SK-N-SH treated with all-trans-retinoic acid at 6 μM for 48 hours (cell line): ENCODE measurements around the gene ABCC11.

Experiments
- ATAC-seq: fragments of 200-7000 bp; cut with Tn5 transposase; 3 replicates; pipeline ENCODE4 v1.9.1; 2020; ENCODE audit warnings: mild to moderate bottlenecking, moderate library complexity
- ARNTL ChIP-seq: fragments of 450-650 bp; formaldehyde crosslinking; IDR thresholded peaks from 2 replicates; pipeline ENCODE4 v1.5.0; 2020; ENCODE audit warnings: low read depth, mild to moderate bottlenecking, moderate library complexity, borderline replicate concordance
- BACH2 ChIP-seq: fragments of 250-450 bp; sonication (Bioruptor Pico); IDR thresholded peaks from 2 replicates; pipeline ENCODE4 v1.9.0; 2021; ENCODE audit warnings: mild to moderate bottlenecking, borderline replicate concordance
- CREB5 ChIP-seq: fragments of 250-450 bp; sonication (Bioruptor Pico); IDR thresholded peaks from 2 replicates; pipeline ENCODE4 v1.5.1; 2020; ENCODE audit warnings: low read depth, mild to moderate bottlenecking, moderate library complexity
- CSDC2 ChIP-seq: fragments of 250-450 bp; sonication (Bioruptor Pico); IDR thresholded peaks from 2 replicates; pipeline ENCODE4 v1.5.0; 2020; ENCODE audit warnings: mild to moderate bottlenecking, moderate library complexity
- CSRNP3 ChIP-seq: fragments of 250-450 bp; sonication (Bioruptor Pico); IDR thresholded peaks from 2 replicates; pipeline ENCODE4 v1.5.1; 2021; ENCODE audit warnings: mild to moderate bottlenecking, moderate library complexity
- ESRRG ChIP-seq: fragments of 250-450 bp; sonication (Bioruptor Pico); IDR thresholded peaks from 2 replicates; pipeline ENCODE4 v1.6.1; 2021; ENCODE audit warnings: mild to moderate bottlenecking
- GLIS3 ChIP-seq: fragments of 250-450 bp; sonication (Bioruptor Pico); IDR thresholded peaks from 2 replicates; pipeline ENCODE4 v1.5.0; 2020; ENCODE audit warnings: mild to moderate bottlenecking, moderate library complexity
- OSR1 ChIP-seq: fragments of 250-450 bp; sonication (Bioruptor Pico); IDR thresholded peaks from 2 replicates; pipeline ENCODE4 v1.8.0; 2022; ENCODE audit warnings: moderate library complexity, mild to moderate bottlenecking, inconsistent platforms
- PPARA ChIP-seq: fragments of 250-450 bp; sonication (Bioruptor Pico); IDR thresholded peaks from 2 replicates; pipeline ENCODE4 v1.5.0; 2020; ENCODE audit warnings: mild to moderate bottlenecking, borderline replicate concordance
- RARB ChIP-seq: fragments of 250-450 bp; sonication (Bioruptor Pico); IDR thresholded peaks from 2 replicates; pipeline ENCODE4 v1.8.0; 2021; ENCODE audit warnings: mild to moderate bottlenecking, moderate library complexity
- SNAI2 ChIP-seq: fragments of 250-450 bp; sonication (Bioruptor Pico); IDR thresholded peaks from 2 replicates; pipeline ENCODE4 v1.5.0; 2020; ENCODE audit warnings: mild to moderate bottlenecking, moderate library complexity
- TOX ChIP-seq: fragments of 250-450 bp; sonication (Bioruptor Pico); IDR thresholded peaks from 2 replicates; pipeline ENCODE4 v1.8.0; 2021; ENCODE audit warnings: mild to moderate bottlenecking, moderate library complexity, borderline replicate concordance
- ZC3H10 ChIP-seq: fragments of 250-450 bp; sonication (Bioruptor Pico); IDR thresholded peaks from 2 replicates; pipeline ENCODE4 v1.5.1; 2021; ENCODE audit warnings: mild to moderate bottlenecking, moderate library complexity
- ZFP3 ChIP-seq: fragments of 250-450 bp; sonication (Bioruptor Pico); IDR thresholded peaks from 2 replicates; pipeline ENCODE4 v1.5.0; 2020; ENCODE audit warnings: mild to moderate bottlenecking, moderate library complexity
- ZFP30 ChIP-seq: fragments of 450-650 bp; formaldehyde crosslinking; IDR thresholded peaks from 2 replicates; pipeline ENCODE4 v1.5.0; 2022; ENCODE audit warnings: mild to moderate bottlenecking, moderate library complexity
- ZNF565 ChIP-seq: fragments of 450-650 bp; formaldehyde crosslinking; conservative IDR thresholded peaks from 2 replicates; pipeline ENCODE4 v1.5.0; 2020; ENCODE audit warnings: low read depth, mild to moderate bottlenecking, moderate library complexity
- ZNF8 ChIP-seq: fragments of 450-650 bp; formaldehyde crosslinking; IDR thresholded peaks from 2 replicates; pipeline ENCODE4 v1.5.0; 2020; ENCODE audit warnings: mild to moderate bottlenecking, moderate library complexity
- TF ChIP-seq, protein P1 (sequence below): fragments of 250-450 bp; sonication (Bioruptor Pico); IDR thresholded peaks from 2 replicates; pipeline ENCODE4 v1.5.0; 2020; ENCODE audit warnings: mild to moderate bottlenecking, moderate library complexity
- TF ChIP-seq, protein P2 (sequence below): fragments of 250-450 bp; sonication (Bioruptor Pico); IDR thresholded peaks from 2 replicates; pipeline ENCODE4 v1.8.0; 2021; ENCODE audit warnings: low read depth, mild to moderate bottlenecking, moderate library complexity, borderline replicate concordance
- TF ChIP-seq, protein P3 (sequence below): fragments of 250-450 bp; sonication (Bioruptor Pico); IDR thresholded peaks from 2 replicates; pipeline ENCODE4 v1.8.0; 2020; ENCODE audit warnings: mild to moderate bottlenecking, moderate library complexity, borderline replicate concordance

The ABCC11 gene

GRCh38 chr16:48143812-48144368 lies 103.4 kb downstream of the ABCC11 start:
- TF ChIP-seq GLIS3 (CRISPR knock-in tag): no peak
- no peak for TF ChIP-seq PPARA
- TF ChIP-seq, protein P1, sequence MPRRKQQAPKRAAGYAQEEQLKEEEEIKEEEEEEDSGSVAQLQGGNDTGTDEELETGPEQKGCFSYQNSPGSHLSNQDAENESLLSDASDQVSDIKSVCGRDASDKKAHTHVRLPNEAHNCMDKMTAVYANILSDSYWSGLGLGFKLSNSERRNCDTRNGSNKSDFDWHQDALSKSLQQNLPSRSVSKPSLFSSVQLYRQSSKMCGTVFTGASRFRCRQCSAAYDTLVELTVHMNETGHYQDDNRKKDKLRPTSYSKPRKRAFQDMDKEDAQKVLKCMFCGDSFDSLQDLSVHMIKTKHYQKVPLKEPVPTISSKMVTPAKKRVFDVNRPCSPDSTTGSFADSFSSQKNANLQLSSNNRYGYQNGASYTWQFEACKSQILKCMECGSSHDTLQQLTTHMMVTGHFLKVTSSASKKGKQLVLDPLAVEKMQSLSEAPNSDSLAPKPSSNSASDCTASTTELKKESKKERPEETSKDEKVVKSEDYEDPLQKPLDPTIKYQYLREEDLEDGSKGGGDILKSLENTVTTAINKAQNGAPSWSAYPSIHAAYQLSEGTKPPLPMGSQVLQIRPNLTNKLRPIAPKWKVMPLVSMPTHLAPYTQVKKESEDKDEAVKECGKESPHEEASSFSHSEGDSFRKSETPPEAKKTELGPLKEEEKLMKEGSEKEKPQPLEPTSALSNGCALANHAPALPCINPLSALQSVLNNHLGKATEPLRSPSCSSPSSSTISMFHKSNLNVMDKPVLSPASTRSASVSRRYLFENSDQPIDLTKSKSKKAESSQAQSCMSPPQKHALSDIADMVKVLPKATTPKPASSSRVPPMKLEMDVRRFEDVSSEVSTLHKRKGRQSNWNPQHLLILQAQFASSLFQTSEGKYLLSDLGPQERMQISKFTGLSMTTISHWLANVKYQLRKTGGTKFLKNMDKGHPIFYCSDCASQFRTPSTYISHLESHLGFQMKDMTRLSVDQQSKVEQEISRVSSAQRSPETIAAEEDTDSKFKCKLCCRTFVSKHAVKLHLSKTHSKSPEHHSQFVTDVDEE (CRISPR knock-in tag): no peak
- no peak for TF ChIP-seq ARNTL
- TF ChIP-seq RARB (CRISPR knock-in tag): no peak
- TF ChIP-seq SNAI2 (CRISPR knock-in tag): no peak
- TF ChIP-seq, protein P2, sequence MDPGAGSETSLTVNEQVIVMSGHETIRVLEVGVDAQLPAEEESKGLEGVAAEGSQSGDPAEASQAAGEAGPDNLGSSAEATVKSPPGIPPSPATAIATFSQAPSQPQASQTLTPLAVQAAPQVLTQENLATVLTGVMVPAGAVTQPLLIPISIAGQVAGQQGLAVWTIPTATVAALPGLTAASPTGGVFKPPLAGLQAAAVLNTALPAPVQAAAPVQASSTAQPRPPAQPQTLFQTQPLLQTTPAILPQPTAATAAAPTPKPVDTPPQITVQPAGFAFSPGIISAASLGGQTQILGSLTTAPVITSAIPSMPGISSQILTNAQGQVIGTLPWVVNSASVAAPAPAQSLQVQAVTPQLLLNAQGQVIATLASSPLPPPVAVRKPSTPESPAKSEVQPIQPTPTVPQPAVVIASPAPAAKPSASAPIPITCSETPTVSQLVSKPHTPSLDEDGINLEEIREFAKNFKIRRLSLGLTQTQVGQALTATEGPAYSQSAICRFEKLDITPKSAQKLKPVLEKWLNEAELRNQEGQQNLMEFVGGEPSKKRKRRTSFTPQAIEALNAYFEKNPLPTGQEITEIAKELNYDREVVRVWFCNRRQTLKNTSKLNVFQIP (CRISPR knock-in tag): no peak
- no peak for TF ChIP-seq ZFP3
- TF ChIP-seq CREB5 (CRISPR knock-in tag): no peak
- no peak for TF ChIP-seq ZC3H10 (CRISPR knock-in tag)
- TF ChIP-seq ESRRG (CRISPR knock-in tag): no peak
- TF ChIP-seq TOX: no peak
- TF ChIP-seq ZFP30: no peak
- no peak for TF ChIP-seq CSRNP3 (CRISPR knock-in tag)
- TF ChIP-seq BACH2 (CRISPR knock-in tag): no peak
- no peak for TF ChIP-seq ZNF565
- TF ChIP-seq OSR1 (CRISPR knock-in tag): no peak
- ATAC-seq: no peak

DNA sequence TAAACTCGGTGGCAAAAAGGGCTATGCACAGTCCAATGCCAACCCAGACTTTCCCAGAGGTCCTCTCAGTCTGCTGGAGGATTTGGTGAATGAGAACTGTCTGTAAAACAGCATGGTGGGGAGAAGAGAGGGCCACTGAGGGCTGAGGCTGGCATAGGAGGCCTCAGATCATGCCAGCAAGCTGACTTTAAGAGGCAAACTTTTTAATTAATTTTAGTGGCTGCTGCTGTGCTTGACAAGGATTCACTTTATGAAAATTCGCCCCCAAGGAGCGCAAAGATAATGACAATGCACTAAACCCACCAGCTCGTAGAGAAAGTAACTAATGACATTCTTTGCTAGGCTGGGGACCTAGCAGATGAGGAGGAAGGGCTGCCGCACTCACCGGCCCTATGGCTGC lies 106.5 kb downstream of the ABCC11 start:
- TF ChIP-seq, protein P1 (CRISPR knock-in tag): no peak
- TF ChIP-seq CSDC2 (CRISPR knock-in tag) (no peak), PPARA (no peak), ZFP30 (no peak), ARNTL (no peak), ZNF565 (no peak), ESRRG (CRISPR knock-in tag) (no peak), OSR1 (CRISPR knock-in tag) (no peak), CREB5 (CRISPR knock-in tag) (no peak), TOX (no peak), ZNF8 (CRISPR knock-in tag) (no peak), CSRNP3 (CRISPR knock-in tag) (no peak), RARB (CRISPR knock-in tag) (no peak), GLIS3 (CRISPR knock-in tag) (no peak)
- TF ChIP-seq, protein P3, sequence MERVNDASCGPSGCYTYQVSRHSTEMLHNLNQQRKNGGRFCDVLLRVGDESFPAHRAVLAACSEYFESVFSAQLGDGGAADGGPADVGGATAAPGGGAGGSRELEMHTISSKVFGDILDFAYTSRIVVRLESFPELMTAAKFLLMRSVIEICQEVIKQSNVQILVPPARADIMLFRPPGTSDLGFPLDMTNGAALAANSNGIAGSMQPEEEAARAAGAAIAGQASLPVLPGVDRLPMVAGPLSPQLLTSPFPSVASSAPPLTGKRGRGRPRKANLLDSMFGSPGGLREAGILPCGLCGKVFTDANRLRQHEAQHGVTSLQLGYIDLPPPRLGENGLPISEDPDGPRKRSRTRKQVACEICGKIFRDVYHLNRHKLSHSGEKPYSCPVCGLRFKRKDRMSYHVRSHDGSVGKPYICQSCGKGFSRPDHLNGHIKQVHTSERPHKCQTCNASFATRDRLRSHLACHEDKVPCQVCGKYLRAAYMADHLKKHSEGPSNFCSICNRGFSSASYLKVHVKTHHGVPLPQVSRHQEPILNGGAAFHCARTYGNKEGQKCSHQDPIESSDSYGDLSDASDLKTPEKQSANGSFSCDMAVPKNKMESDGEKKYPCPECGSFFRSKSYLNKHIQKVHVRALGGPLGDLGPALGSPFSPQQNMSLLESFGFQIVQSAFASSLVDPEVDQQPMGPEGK: no peak
- TF ChIP-seq, all 23 proteins: peak for 0
- no peak for ATAC-seq
